Neural progenitor cell (in vitro differentiated cells): Measurements from ENCODE around the gene TMCC1.

ENCODE experiments used
- CTCF ChIP-seq: fragments of 200-600 bp; sonication (generic); IDR thresholded peaks from 2 replicates; pipeline ENCODE4 v1.5.1; 2017; ENCODE audit warnings: antibody characterized with exemption, mild to moderate bottlenecking
- EZH2phosphoT487 ChIP-seq: fragments of 200-600 bp; sonication (generic); IDR thresholded peaks from 2 replicates; pipeline ENCODE4 v1.6.1; 2017; ENCODE audit warnings: antibody characterized with exemption

DNA sequence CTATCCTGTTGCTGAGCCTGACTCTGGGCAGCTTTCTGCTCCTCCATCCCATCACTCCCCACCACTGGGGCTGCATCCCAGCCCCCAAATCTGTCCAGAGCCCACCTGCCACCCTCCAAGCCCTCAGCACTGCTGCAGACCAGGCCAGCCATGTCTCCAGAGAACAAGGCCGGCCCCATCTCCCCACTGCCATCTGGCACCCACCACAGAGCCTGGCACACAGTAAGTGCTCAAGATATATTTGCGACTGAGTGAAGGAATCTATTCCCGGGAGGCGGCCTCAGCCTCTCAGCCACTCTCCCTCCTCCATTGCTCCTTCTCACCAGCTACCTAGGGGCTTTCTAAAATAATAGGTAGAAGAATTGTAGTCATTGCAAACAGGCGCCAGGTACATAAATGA, 291.8 kb downstream of the TMCC1 start:
- TF ChIP-seq CTCF (no peak), EZH2phosphoT487 (no peak)
